Stimulated activated CD8-positive, alpha-beta memory T cell treated with anti-CD3 and anti-CD28 coated beads, Interleukin-7, amount 100 ng/mL, for 4 hours (primary cell): ENCODE measurements around the gene MLNR.

ENCODE experiments used
- DNase-seq, 2 donors: peaks; one replicate each; pipeline ENCODE4 v3.0.0-alpha.2; 2020; ENCODE audit warnings: low read depth in 2 of 2

The MLNR gene

GRCh38 chr13:49220036-49220855 is at the start of gene MLNR:
Gene MLNR, plus strand, starts transcription at chr13:49220338. Its CDS starts 0 bp downstream, at chr13:49220338.
- no peak for DNase-seq

- DNase-seq = no peak
Measured at GRCh38 chr13:49171359-49171758, 48.8 kb upstream of the MLNR start.

- no peak for DNase-seq
Measured at GRCh38 chr13:49183672-49184325, 36.3 kb upstream of the MLNR start.

- DNase-seq = no peak
Measured at GRCh38 chr13:49184621-49185020, 35.5 kb upstream of the MLNR start.

- no peak for DNase-seq
Measured at GRCh38 chr13:49185264-49185663, 34.9 kb upstream of the MLNR start.

- DNase-seq = no peak
Measured at GRCh38 chr13:49190901-49191300, 29.2 kb upstream of the MLNR start.

GRCh38 chr13:49206641-49207040 is 13.5 kb upstream of the MLNR start:
- DNase-seq = no peak

GRCh38 chr13:49208619-49209018 is 11.5 kb upstream of the MLNR start:
- DNase-seq = no peak

GRCh38 chr13:49210114-49210513 is 10.0 kb upstream of the MLNR start:
- DNase-seq = no peak

GRCh38 chr13:49210669-49211068 is 9.5 kb upstream of the MLNR start:
- no peak for DNase-seq

GRCh38 chr13:49213539-49213938 is 6.6 kb upstream of the MLNR start:
- no peak for DNase-seq

- DNase-seq = no peak
Measured at GRCh38 chr13:49213997-49214916, 5.9 kb upstream of the MLNR start.

GRCh38 chr13:49214917-49215376 is 5.2 kb upstream of the MLNR start:
- DNase-seq = peak; percentile 9 to 10

- no peak for DNase-seq
Measured at GRCh38 chr13:49216334-49216733, 3.8 kb upstream of the MLNR start.

- no peak for DNase-seq
Measured at GRCh38 chr13:49217962-49218492, 2.1 kb upstream of the MLNR start.

- DNase-seq = no peak
Measured at GRCh38 chr13:49218493-49219051, 1.6 kb upstream of the MLNR start.

- no peak for DNase-seq
Measured at GRCh38 chr13:49219647-49220035, 497 bp upstream of the MLNR start.

- no peak for DNase-seq
Measured at GRCh38 chr13:49220856-49221589, 885 bp downstream of the MLNR start.

GRCh38 chr13:49221590-49221965 is 1.4 kb downstream of the MLNR start:
- DNase-seq = no peak

- DNase-seq = no peak
Measured at GRCh38 chr13:49225223-49226042, 5.3 kb downstream of the MLNR start.
